GM23248 (cell line): Measurements from ENCODE around the gene TRABD. TPM values are rescaled to one million over a fixed set of nuclear protein-coding genes. Genes with fewer than 3 reads are reported as not detected.

Experiments
- DNase-seq: peaks from one replicate; pipeline ENCODE4 v3.0.0-alpha.2; 2015
- H2AFZ ChIP-seq: fragments of 200-600 bp; sonication (generic); 2 replicates; pipeline ENCODE4 v1.6.1; 2016; ENCODE audit warnings: antibody characterized with exemption
- H3F3A ChIP-seq: fragments of 200-600 bp; sonication (generic); 2 replicates; pipeline ENCODE4 v1.6.1; 2016; ENCODE audit warnings: mild to moderate bottlenecking, antibody characterized with exemption, mixed run types; ENCODE audit not compliant: insufficient read depth
- H3K27ac ChIP-seq: fragments of 200-600 bp; sonication (generic); 2 replicates; pipeline ENCODE4 v1.5.1; 2016; ENCODE audit warnings: mild to moderate bottlenecking
- H3K27me3 ChIP-seq: fragments of 200-600 bp; sonication (generic); replicated peaks from 2 replicates; pipeline ENCODE4 v1.6.1; 2016; ENCODE audit warnings: mild to moderate bottlenecking; ENCODE audit not compliant: insufficient read depth
- H3K36me3 ChIP-seq: fragments of 200-600 bp; sonication (generic); 2 replicates; pipeline ENCODE4 v1.6.1; 2016; ENCODE audit warnings: low read depth, mild to moderate bottlenecking
- H3K4me1 ChIP-seq: fragments of 200-600 bp; sonication (generic); 2 replicates; pipeline ENCODE4 v1.6.1; 2016; ENCODE audit warnings: mild to moderate bottlenecking; ENCODE audit not compliant: insufficient read depth
- H3K4me2 ChIP-seq: fragments of 200-600 bp; sonication (generic); one replicate; pipeline ENCODE4 v1.6.1; 2016; ENCODE audit warnings: mild to moderate bottlenecking; ENCODE audit not compliant: unreplicated experiment
- H3K4me3 ChIP-seq: fragments of 200-600 bp; sonication (generic); 2 replicates; pipeline ENCODE4 v1.5.1; 2016; ENCODE audit warnings: mild to moderate bottlenecking
- H3K79me2 ChIP-seq: fragments of 200-600 bp; sonication (generic); 2 replicates; pipeline ENCODE4 v1.6.1; 2016; ENCODE audit warnings: mild to moderate bottlenecking; ENCODE audit not compliant: insufficient read depth
- H3K9ac ChIP-seq: fragments of 200-600 bp; sonication (generic); 2 replicates; pipeline ENCODE4 v1.6.1; 2016; ENCODE audit warnings: mild to moderate bottlenecking
- H3K9me2 ChIP-seq: fragments of 200-600 bp; sonication (generic); 2 replicates; pipeline ENCODE4 v1.6.1; 2016; ENCODE audit warnings: mixed run types, mild to moderate bottlenecking, moderate library complexity; ENCODE audit not compliant: insufficient read depth
- H3K9me3 ChIP-seq: fragments of 200-600 bp; sonication (generic); one replicate; pipeline ENCODE4 v1.6.1; 2017; ENCODE audit warnings: low read depth
- H4K20me1 ChIP-seq: fragments of 200-600 bp; sonication (generic); 2 replicates; pipeline ENCODE4 v1.6.0; 2016; ENCODE audit not compliant: insufficient read depth
- EZH2 ChIP-seq: fragments of 200-600 bp; sonication (generic); IDR thresholded peaks from 2 replicates; pipeline ENCODE4 v1.6.1; 2018; ENCODE audit warnings: antibody characterized with exemption, mild to moderate bottlenecking; ENCODE audit not compliant: insufficient read depth, poor library complexity, severe bottlenecking
- EZH2phosphoT487 ChIP-seq: fragments of 200-600 bp; sonication (generic); IDR thresholded peaks from 2 replicates; pipeline ENCODE4 v1.6.1; 2018; ENCODE audit warnings: antibody characterized with exemption, moderate library complexity, mild to moderate bottlenecking, low read depth; ENCODE audit not compliant: insufficient read depth
- WGBS, 2 experiments: methylation state at CpG; one replicate each; pipeline ENCODE4 v1.1.6; 2015 to 2017; ENCODE audit warnings: low lambda C conversion rate in 2 of 2, low coverage in 1 of 2; ENCODE audit errors: missing lambda C conversion rate in 2 of 2; 5-methylcytosine and 5-hydroxymethylcytosine counted together
- in situ Hi-C: fragments of 300-500 bp; cut with MboI; formaldehyde crosslinking; loops from 2 replicates; pipeline ENCODE4 v1.15.0; 2020
- polyA plus RNA-seq: library from polyadenylated mRNA; unstranded; fragments of >200 nt; fragmentation: Nextera tagmentation; extraction: Ambion mirVana; gene quantifications from 2 replicates; pipeline ENCODE4 v1.2.1, GENCODE V29; 2016
- total RNA-seq: library from RNA; depleted of rRNA; stranded (reverse); fragments of >200 nt; shearing (Covaris generic); gene quantifications from 2 replicates; pipeline ENCODE4 v1.2.3, GENCODE V29; 2014

TRABD gene
- total and polyA plus RNA-seq, 2 experiments from 2014 or later: 19.5 to 22.6 TPM

GRCh38 chr22:50182176-50183081, 3.3 kb upstream of the TRABD start:
- Histone ChIP-seq H3F3A (no peaks in the 10 kb centered on the region), H4K20me1 (no peaks in the 10 kb centered on the region), H3K9ac (no peak overlapping the region), H3K27me3 (0 out of 2 replicates have a peak, but pooled peaks cover 3% of the 10 kb centered on the region), H3K9me3 (no peaks in the 10 kb centered on the region), H3K4me2 (no peak overlapping the region), H2AFZ (no peak overlapping the region), H3K36me3 (no peaks in the 10 kb centered on the region), H3K4me1 (0 out of 2 replicates have a peak, but pooled peaks cover 4% of the 10 kb centered on the region), H3K9me2 (no peaks in the 10 kb centered on the region), H3K79me2 (peaks cover 14% of the 10 kb centered on the region), H3K27ac (no peak overlapping the region), H3K4me3 (no peak overlapping the region)
- no peak for DNase-seq
- in situ Hi-C loops: no loop called here
- WGBS, 2 experiments: 74 to 79% methylated on average over 25 to 31 of the region's 31 CpGs
- no peak for TF ChIP-seq EZH2
- TF ChIP-seq EZH2phosphoT487: no peak

GRCh38 chr22:50183141-50183971, 2.4 kb upstream of the TRABD start:
- no peak overlapping the region for H3K4me3 ChIP-seq
- H3K9me3 ChIP-seq: no peaks in the 10 kb centered on the region
- 0 out of 2 replicates have a peak, but pooled peaks cover under 1% of the 10 kb centered on the region for H3K27me3 ChIP-seq
- no peaks in the 10 kb centered on the region for H3K9me2 ChIP-seq
- 73 to 84% methylated on average over 14 to 19 of the region's 19 CpGs for WGBS, 2 experiments
- 0 out of 2 replicates have a peak, but pooled peaks cover 5% of the 10 kb centered on the region for H3K4me1 ChIP-seq
- no peaks in the 10 kb centered on the region for H4K20me1 ChIP-seq
- no peak overlapping the region for H3K9ac ChIP-seq
- no peak for TF ChIP-seq EZH2phosphoT487
- no peak overlapping the region for H2AFZ ChIP-seq
- peaks cover 23% of the 10 kb centered on the region for H3K79me2 ChIP-seq
- H3K4me2 ChIP-seq: no peak overlapping the region
- in situ Hi-C loops: no loop called here
- no peak for DNase-seq
- H3K27ac ChIP-seq: no peak overlapping the region
- no peaks in the 10 kb centered on the region for H3F3A ChIP-seq
- no peaks in the 10 kb centered on the region for H3K36me3 ChIP-seq

- 81 to 84% methylated on average over 28 of the region's 32 CpGs for WGBS, 2 experiments
- peak; percentile 77 for DNase-seq
- Histone ChIP-seq H3K9me3 (no peaks in the 10 kb centered on the region), H3K27me3 (no peaks in the 10 kb centered on the region), H3K79me2 (peaks cover 32% of the 10 kb centered on the region), H2AFZ (no peak overlapping the region), H4K20me1 (no peaks in the 10 kb centered on the region), H3K9ac (no peak overlapping the region), H3K36me3 (no peaks in the 10 kb centered on the region), H3K4me3 (no peak overlapping the region), H3K4me1 (0 out of 2 replicates have a peak, but pooled peaks cover 5% of the 10 kb centered on the region), H3K9me2 (no peaks in the 10 kb centered on the region), H3K4me2 (no peak overlapping the region), H3K27ac (no peak overlapping the region), H3F3A (no peaks in the 10 kb centered on the region)
- no peak for TF ChIP-seq EZH2phosphoT487
- in situ Hi-C loops: no loop called here
Measured at GRCh38 chr22:50184004-50184901, 1.5 kb upstream of the TRABD start.
